K562 (cell line): ENCODE data around the gene LRRC61. TPM values are rescaled to one million over a fixed set of nuclear protein-coding genes. Genes with fewer than 3 reads are reported as not detected.

Experiments used
- ARNT ChIP-seq, 2 experiments: fragments of 450-650 bp; IDR thresholded peaks; 2 replicates each; pipeline ENCODE4 v1.6.1; 2016; ENCODE audit warnings: mild to moderate bottlenecking in 1 of 2
- CXXC5 ChIP-seq: fragments of 250-450 bp; sonication (Bioruptor Pico); IDR thresholded peaks from 2 replicates; pipeline ENCODE4 v1.8.0; 2022; ENCODE audit warnings: inconsistent platforms, mild to moderate bottlenecking, moderate library complexity
- FOXM1 ChIP-seq, 2 experiments: fragments of 450-650 bp in 1 of 2; sonication (generic) in 1 of 2; formaldehyde crosslinking in 1 of 2; IDR thresholded peaks; 2 replicates each; pipeline versions ENCODE4 v1.6.1 to v1.9.0; 2017 to 2022; ENCODE audit warnings: low read depth in 2 of 2, mild to moderate bottlenecking in 2 of 2, missing genetic modification reagents in 1 of 2, moderate library complexity in 1 of 2
- HCFC1 ChIP-seq: IDR thresholded peaks from 2 replicates; pipeline ENCODE4 v1.6.1; 2012; ENCODE audit warnings: low read depth, low read length, improper control_type of control experiment
- HDGF ChIP-seq: fragments of 450-650 bp; IDR thresholded peaks from 2 replicates; pipeline ENCODE4 v1.6.1; 2016
- KLF16 ChIP-seq: IDR thresholded peaks from 2 replicates; pipeline ENCODE4 v1.6.1; 2016; ENCODE audit warnings: antibody characterized with exemption
- NCOA4 ChIP-seq: fragments of 450-650 bp; IDR thresholded peaks from 2 replicates; pipeline ENCODE4 v1.6.1; 2018; ENCODE audit warnings: mild to moderate bottlenecking; ENCODE audit not compliant: partially characterized antibody
- TEAD4 ChIP-seq, 2 experiments: sonication (generic) in 1 of 2; formaldehyde crosslinking in 1 of 2; IDR thresholded peaks; 2 replicates each; pipeline versions ENCODE4 v1.6.1 to v1.8.0; 2012 to 2022; ENCODE audit warnings: borderline replicate concordance in 1 of 2, inconsistent platforms in 1 of 2, low read length in 1 of 2, mild to moderate bottlenecking in 1 of 2, missing genetic modification reagents in 1 of 2
- ZNF316 ChIP-seq: fragments of 450-650 bp; IDR thresholded peaks from 2 replicates; pipeline ENCODE4 v1.6.1; 2016
- ZNF584 ChIP-seq: fragments of 200-800 bp; sonication (Bioruptor generic); IDR thresholded peaks from 2 replicates; pipeline ENCODE4 v1.6.1; 2016; ENCODE audit warnings: low read depth, mild to moderate bottlenecking, missing genetic modification characterization, missing compliant biosample characterization
- polyA plus RNA-seq, 8 experiments: library from polyadenylated mRNA; depleted of rRNA in 4 of 8; stranded (reverse) in 5 of 8; unstranded in 3 of 8; fragments of >200 nt; fragmentation: Nextera tagmentation in 2 of 8; fragmentation: Illumina TruSeq in 1 of 8; extraction: Ambion mirVana in 2 of 8; extraction: Trizol in 1 of 8; gene quantifications; 2 replicates each; pipeline versions ENCODE4 v1.2.1 to v1.2.3, GENCODE V29; 2011 to 2014; ENCODE audit warnings: inconsistent platforms in 1 of 8, missing spikeins in 1 of 8
- total RNA-seq, 7 experiments: library from RNA; depleted of rRNA in 6 of 7; stranded (reverse); fragments of >200 nt in 6 of 7; fragmentation: Illumina TruSeq in 2 of 7; extraction: Trizol in 2 of 7; gene quantifications; 2 replicates each; pipeline versions ENCODE4 v1.2.1 to v1.2.3, GENCODE V29; 2011 to 2021; ENCODE audit warnings: low replicate concordance in 1 of 7
- TF ChIP-seq, protein P1 (sequence below): fragments of 450-650 bp; IDR thresholded peaks from 2 replicates; pipeline ENCODE4 v1.6.1; 2016; ENCODE audit warnings: borderline replicate concordance
- TF ChIP-seq, protein P2 (sequence below), 3 experiments: IDR thresholded peaks in 2 of 3; conservative IDR thresholded peaks in 1 of 3; 2 replicates each; pipeline ENCODE4 v1.5.1; 2011 to 2012; ENCODE audit warnings: low read length in 3 of 3, mild to moderate bottlenecking in 3 of 3, control low read depth in 2 of 3, improper control_type of control experiment in 1 of 3, inconsistent platforms in 1 of 3, low read depth in 1 of 3, mixed read lengths in 1 of 3, moderate library complexity in 1 of 3; ENCODE audit not compliant: insufficient read depth in 2 of 3
- TF ChIP-seq, protein P3 (sequence below): fragments of 250-450 bp; sonication (Bioruptor Pico); IDR thresholded peaks from 2 replicates; pipeline ENCODE4 v1.5.0; 2020; ENCODE audit warnings: mild to moderate bottlenecking, borderline replicate concordance
- TF ChIP-seq, protein P4 (sequence below), 2 experiments: fragments of 450-650 bp; conservative IDR thresholded peaks; 2 replicates each; pipeline ENCODE4 v1.6.1; 2017; ENCODE audit warnings: mild to moderate bottlenecking in 2 of 2, moderate library complexity in 2 of 2
- TF ChIP-seq, protein P5 (sequence below): sonication (generic); formaldehyde crosslinking; IDR thresholded peaks from 2 replicates; pipeline ENCODE4 v1.8.1; 2023; ENCODE audit warnings: mild to moderate bottlenecking, missing genetic modification reagents

Gene LRRC61
- total and polyA plus RNA-seq, 9 of the 15 experiments (the other 6 are each of a cell fraction or from before 2014, with no cell fraction given) = 1.3 to 55.2 (median 35.2) TPM

DNA sequence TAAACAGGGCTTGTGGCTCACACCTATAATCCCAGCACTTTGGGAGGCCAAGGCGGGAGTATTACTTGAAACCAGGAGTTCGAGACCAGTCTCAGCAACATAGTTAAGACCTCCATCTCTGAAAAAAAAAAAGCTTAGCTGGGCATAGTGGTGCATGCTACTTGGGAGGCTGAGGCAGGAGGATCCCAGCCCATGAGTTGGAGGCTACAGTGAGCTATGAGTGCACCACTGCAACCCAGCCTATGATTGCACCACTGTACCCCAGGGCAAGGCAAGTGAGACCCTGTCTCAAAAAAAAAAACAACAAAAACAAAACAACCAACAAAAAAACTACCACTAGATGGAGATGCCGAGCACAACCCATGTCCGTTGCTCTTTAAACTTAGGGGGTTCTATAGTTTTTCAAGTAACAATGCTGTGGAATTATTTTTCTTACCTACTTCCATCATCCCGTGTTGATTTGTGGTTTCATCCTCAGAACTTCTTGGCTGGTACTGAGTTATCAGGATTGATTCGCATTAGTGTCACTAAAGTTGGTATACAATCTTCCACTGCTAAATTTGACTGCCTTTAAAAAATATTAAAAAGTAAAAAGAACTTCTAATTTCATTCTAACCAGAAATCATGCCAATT, 33.2 kb downstream of the LRRC61 start (continued):
- TF ChIP-seq, protein P1, sequence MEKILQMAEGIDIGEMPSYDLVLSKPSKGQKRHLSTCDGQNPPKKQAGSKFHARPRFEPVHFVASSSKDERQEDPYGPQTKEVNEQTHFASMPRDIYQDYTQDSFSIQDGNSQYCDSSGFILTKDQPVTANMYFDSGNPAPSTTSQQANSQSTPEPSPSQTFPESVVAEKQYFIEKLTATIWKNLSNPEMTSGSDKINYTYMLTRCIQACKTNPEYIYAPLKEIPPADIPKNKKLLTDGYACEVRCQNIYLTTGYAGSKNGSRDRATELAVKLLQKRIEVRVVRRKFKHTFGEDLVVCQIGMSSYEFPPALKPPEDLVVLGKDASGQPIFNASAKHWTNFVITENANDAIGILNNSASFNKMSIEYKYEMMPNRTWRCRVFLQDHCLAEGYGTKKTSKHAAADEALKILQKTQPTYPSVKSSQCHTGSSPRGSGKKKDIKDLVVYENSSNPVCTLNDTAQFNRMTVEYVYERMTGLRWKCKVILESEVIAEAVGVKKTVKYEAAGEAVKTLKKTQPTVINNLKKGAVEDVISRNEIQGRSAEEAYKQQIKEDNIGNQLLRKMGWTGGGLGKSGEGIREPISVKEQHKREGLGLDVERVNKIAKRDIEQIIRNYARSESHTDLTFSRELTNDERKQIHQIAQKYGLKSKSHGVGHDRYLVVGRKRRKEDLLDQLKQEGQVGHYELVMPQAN = peak; percentile 31; the same call in 1 of the 2 replicates
- TF ChIP-seq FOXM1 (IDR thresholded peaks at IDR 0.05; ENCODE audit: low read depth) = peak; percentile 81
- no peak for TF ChIP-seq FOXM1 (CRISPR knock-in tag; IDR thresholded peaks at IDR 0.05; ENCODE audit: low read depth)
- TF ChIP-seq, protein P2, sequence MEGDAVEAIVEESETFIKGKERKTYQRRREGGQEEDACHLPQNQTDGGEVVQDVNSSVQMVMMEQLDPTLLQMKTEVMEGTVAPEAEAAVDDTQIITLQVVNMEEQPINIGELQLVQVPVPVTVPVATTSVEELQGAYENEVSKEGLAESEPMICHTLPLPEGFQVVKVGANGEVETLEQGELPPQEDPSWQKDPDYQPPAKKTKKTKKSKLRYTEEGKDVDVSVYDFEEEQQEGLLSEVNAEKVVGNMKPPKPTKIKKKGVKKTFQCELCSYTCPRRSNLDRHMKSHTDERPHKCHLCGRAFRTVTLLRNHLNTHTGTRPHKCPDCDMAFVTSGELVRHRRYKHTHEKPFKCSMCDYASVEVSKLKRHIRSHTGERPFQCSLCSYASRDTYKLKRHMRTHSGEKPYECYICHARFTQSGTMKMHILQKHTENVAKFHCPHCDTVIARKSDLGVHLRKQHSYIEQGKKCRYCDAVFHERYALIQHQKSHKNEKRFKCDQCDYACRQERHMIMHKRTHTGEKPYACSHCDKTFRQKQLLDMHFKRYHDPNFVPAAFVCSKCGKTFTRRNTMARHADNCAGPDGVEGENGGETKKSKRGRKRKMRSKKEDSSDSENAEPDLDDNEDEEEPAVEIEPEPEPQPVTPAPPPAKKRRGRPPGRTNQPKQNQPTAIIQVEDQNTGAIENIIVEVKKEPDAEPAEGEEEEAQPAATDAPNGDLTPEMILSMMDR (IDR thresholded peaks at IDR 0.05 in 2 of 3, conservative IDR thresholded peaks at IDR 0.05 in 1 of 3; ENCODE audit: insufficient read depth in 2 of 3, low read depth in 1 of 3, low read length in 3 of 3) = peak; percentile 79 to 89 (median 89)
- TF ChIP-seq CXXC5 = 0 out of 2 replicates have a peak, but pooled peaks have one; percentile 6
- TF ChIP-seq, protein P3, sequence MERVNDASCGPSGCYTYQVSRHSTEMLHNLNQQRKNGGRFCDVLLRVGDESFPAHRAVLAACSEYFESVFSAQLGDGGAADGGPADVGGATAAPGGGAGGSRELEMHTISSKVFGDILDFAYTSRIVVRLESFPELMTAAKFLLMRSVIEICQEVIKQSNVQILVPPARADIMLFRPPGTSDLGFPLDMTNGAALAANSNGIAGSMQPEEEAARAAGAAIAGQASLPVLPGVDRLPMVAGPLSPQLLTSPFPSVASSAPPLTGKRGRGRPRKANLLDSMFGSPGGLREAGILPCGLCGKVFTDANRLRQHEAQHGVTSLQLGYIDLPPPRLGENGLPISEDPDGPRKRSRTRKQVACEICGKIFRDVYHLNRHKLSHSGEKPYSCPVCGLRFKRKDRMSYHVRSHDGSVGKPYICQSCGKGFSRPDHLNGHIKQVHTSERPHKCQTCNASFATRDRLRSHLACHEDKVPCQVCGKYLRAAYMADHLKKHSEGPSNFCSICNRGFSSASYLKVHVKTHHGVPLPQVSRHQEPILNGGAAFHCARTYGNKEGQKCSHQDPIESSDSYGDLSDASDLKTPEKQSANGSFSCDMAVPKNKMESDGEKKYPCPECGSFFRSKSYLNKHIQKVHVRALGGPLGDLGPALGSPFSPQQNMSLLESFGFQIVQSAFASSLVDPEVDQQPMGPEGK (CRISPR knock-in tag) = 0 out of 2 replicates have a peak, but pooled peaks have one; percentile 24
- TF ChIP-seq HDGF = peak; percentile 43; the same call in 1 of the 2 replicates
- TF ChIP-seq, protein P4, sequence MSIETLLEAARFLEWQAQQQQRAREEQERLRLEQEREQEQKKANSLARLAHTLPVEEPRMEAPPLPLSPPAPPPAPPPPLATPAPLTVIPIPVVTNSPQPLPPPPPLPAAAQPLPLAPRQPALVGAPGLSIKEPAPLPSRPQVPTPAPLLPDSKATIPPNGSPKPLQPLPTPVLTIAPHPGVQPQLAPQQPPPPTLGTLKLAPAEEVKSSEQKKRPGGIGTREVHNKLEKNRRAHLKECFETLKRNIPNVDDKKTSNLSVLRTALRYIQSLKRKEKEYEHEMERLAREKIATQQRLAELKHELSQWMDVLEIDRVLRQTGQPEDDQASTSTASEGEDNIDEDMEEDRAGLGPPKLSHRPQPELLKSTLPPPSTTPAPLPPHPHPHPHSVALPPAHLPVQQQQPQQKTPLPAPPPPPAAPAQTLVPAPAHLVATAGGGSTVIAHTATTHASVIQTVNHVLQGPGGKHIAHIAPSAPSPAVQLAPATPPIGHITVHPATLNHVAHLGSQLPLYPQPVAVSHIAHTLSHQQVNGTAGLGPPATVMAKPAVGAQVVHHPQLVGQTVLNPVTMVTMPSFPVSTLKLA (conservative IDR thresholded peaks at IDR 0.05) = 0 out of 4 replicates have a peak, but pooled peaks of 1 of the 2 experiments have one; percentile 32
- TF ChIP-seq, protein P5, sequence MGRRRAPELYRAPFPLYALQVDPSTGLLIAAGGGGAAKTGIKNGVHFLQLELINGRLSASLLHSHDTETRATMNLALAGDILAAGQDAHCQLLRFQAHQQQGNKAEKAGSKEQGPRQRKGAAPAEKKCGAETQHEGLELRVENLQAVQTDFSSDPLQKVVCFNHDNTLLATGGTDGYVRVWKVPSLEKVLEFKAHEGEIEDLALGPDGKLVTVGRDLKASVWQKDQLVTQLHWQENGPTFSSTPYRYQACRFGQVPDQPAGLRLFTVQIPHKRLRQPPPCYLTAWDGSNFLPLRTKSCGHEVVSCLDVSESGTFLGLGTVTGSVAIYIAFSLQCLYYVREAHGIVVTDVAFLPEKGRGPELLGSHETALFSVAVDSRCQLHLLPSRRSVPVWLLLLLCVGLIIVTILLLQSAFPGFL (CRISPR knock-in tag) = peak; percentile 29; the same call in 1 of the 2 replicates
- TF ChIP-seq ZNF584 (CRISPR knock-in tag) = no peak
- peak; percentile 38; the same call in 1 of the 2 replicates for TF ChIP-seq KLF16
- no peak for TF ChIP-seq HCFC1
- TF ChIP-seq NCOA4 = peak; percentile 52
- TF ChIP-seq TEAD4 (IDR thresholded peaks at IDR 0.05; ENCODE audit: low read length) = peak; percentile 18; the same call in 1 of the 2 replicates
- TF ChIP-seq TEAD4 (CRISPR knock-in tag; IDR thresholded peaks at IDR 0.05; ENCODE audit: borderline replicate concordance) = no peak
- peak in 1 of 2 experiments; percentile 86; a peak in 2 of 4 replicates for TF ChIP-seq ARNT (IDR thresholded peaks at IDR 0.05)
- peak; percentile 6; the same call in 1 of the 2 replicates for TF ChIP-seq ZNF316
